Smooth muscle cell (in vitro differentiated cells): ENCODE data around the gene SLC33A1. TPM values are rescaled to one million over a fixed set of nuclear protein-coding genes. Genes with fewer than 3 reads are reported as not detected.
A peak's percentile ranks its signal among the peaks of the same experiment; 100 is the strongest.

Experiments
- DNase-seq: peaks from one replicate; lab custom pipeline; 2025; ENCODE audit not compliant: unreplicated experiment; lab: John Stamatoyannopoulos, UW
- H2AFZ ChIP-seq: fragments of 200-600 bp; sonication (generic); 2 replicates; pipeline ENCODE4 v1.6.0; 2016; ENCODE audit warnings: antibody characterized with exemption, low read depth, mild to moderate bottlenecking
- H3F3A ChIP-seq: fragments of 200-600 bp; sonication (generic); 2 replicates; pipeline ENCODE4 v1.6.0; 2017; ENCODE audit warnings: antibody characterized with exemption, low read depth
- H3K27ac ChIP-seq: fragments of 200-600 bp; sonication (generic); 2 replicates; pipeline ENCODE4 v1.5.1; 2016; ENCODE audit warnings: low read depth, mild to moderate bottlenecking
- H3K27me3 ChIP-seq: fragments of 200-600 bp; sonication (generic); 2 replicates; pipeline ENCODE4 v1.6.1; 2016; ENCODE audit warnings: low read depth, mild to moderate bottlenecking
- H3K36me3 ChIP-seq: fragments of 200-600 bp; sonication (generic); 2 replicates; pipeline ENCODE4 v1.5.1; 2016; ENCODE audit warnings: low read depth
- H3K4me1 ChIP-seq: fragments of 200-600 bp; sonication (generic); 2 replicates; pipeline ENCODE4 v1.5.1; 2016; ENCODE audit warnings: low read depth
- H3K4me2 ChIP-seq: fragments of 200-600 bp; sonication (generic); 2 replicates; pipeline ENCODE4 v1.6.0; 2016; ENCODE audit warnings: mild to moderate bottlenecking
- H3K4me3 ChIP-seq: fragments of 200-600 bp; sonication (generic); 2 replicates; pipeline ENCODE4 v1.5.1; 2016; ENCODE audit warnings: mild to moderate bottlenecking
- H3K79me2 ChIP-seq: fragments of 200-600 bp; sonication (generic); 2 replicates; pipeline ENCODE4 v1.6.0; 2016; ENCODE audit warnings: low read depth, mild to moderate bottlenecking
- H3K9ac ChIP-seq: fragments of 200-600 bp; sonication (generic); 2 replicates; pipeline ENCODE4 v1.6.0; 2016; ENCODE audit warnings: low read depth
- H3K9me3 ChIP-seq: fragments of 200-600 bp; sonication (generic); replicated peaks from 2 replicates; pipeline ENCODE4 v1.5.1; 2016; ENCODE audit warnings: low read depth
- H4K20me1 ChIP-seq: fragments of 200-600 bp; sonication (generic); 2 replicates; pipeline ENCODE4 v1.6.0; 2016; ENCODE audit warnings: low read depth
- WGBS: methylation state at CpG from one replicate; pipeline ENCODE4 v1.1.7; 2016; ENCODE audit warnings: low lambda C conversion rate; 5-methylcytosine and 5-hydroxymethylcytosine counted together
- polyA plus RNA-seq: library from polyadenylated mRNA; unstranded; fragments of >200 nt; fragmentation: Nextera tagmentation; extraction: Ambion mirVana; gene quantifications from 2 replicates; pipeline ENCODE4 v1.2.1, GENCODE V29; 2016
- total RNA-seq: library from RNA; depleted of rRNA; stranded (reverse); fragments of >200 nt; gene quantifications from 2 replicates; pipeline ENCODE4 v1.2.3, GENCODE V29; 2014
- TF ChIP-seq, protein P1 (sequence below): fragments of 200-600 bp; sonication (generic); IDR thresholded peaks from 2 replicates; pipeline ENCODE4 v1.5.1; 2017; ENCODE audit warnings: borderline replicate concordance, mild to moderate bottlenecking, antibody characterized with exemption; ENCODE audit not compliant: insufficient read depth, poor library complexity, severe bottlenecking

Gene SLC33A1
- total and polyA plus RNA-seq, 2 experiments from 2014 or later: 16.4 to 34.9 TPM

DNA sequence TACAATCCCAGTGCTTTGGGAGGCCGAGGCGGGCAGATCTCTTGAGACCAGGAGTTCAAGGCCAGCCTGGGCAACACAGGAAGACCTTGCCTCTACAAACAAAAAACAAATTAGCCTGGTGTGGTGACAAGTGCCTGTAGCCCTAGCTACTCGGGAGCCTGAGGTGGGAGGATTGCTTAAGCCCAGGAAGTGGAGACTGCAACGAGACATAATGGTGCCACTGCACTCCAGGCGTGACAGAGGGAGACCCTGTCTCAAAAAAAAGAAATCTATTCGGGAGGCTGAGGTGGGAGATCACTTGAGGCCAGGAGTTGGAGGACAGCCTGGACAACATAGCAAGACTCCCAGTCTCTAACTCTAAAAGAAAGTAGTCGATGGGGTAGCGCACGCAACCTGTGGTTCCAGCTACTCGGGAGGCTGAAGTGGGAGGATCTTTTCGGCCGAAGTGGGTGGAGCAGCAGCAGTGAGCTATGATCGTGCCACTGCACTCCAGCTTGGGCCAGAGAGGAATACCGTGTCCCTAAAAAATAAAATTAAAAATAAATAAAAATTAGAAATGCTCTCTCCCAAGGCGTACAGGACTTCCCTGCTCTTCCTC is 48.9 kb downstream of the SLC33A1 start:
- DNase-seq: no peak
- H3K27ac ChIP-seq: no peak overlapping the region
- WGBS: 65% methylated on average over 15 of the region's 15 CpGs
- peak overlapping the region; percentile 97 for H2AFZ ChIP-seq
- H3K4me1 ChIP-seq: peaks cover 4% of the 10 kb centered on the region
- no peaks in the 10 kb centered on the region for H3K36me3 ChIP-seq
- TF ChIP-seq, protein P1, sequence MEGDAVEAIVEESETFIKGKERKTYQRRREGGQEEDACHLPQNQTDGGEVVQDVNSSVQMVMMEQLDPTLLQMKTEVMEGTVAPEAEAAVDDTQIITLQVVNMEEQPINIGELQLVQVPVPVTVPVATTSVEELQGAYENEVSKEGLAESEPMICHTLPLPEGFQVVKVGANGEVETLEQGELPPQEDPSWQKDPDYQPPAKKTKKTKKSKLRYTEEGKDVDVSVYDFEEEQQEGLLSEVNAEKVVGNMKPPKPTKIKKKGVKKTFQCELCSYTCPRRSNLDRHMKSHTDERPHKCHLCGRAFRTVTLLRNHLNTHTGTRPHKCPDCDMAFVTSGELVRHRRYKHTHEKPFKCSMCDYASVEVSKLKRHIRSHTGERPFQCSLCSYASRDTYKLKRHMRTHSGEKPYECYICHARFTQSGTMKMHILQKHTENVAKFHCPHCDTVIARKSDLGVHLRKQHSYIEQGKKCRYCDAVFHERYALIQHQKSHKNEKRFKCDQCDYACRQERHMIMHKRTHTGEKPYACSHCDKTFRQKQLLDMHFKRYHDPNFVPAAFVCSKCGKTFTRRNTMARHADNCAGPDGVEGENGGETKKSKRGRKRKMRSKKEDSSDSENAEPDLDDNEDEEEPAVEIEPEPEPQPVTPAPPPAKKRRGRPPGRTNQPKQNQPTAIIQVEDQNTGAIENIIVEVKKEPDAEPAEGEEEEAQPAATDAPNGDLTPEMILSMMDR: no peak
- H3F3A ChIP-seq: no peaks in the 10 kb centered on the region
- peak overlapping the region; percentile 84 for H3K9ac ChIP-seq
- H3K9me3 ChIP-seq: no peaks in the 10 kb centered on the region
- H3K79me2 ChIP-seq: no peaks in the 10 kb centered on the region
- peak overlapping the region; percentile 95 for H3K4me2 ChIP-seq
- H4K20me1 ChIP-seq: no peaks in the 10 kb centered on the region
- H3K27me3 ChIP-seq: peaks cover 4% of the 10 kb centered on the region
- peak overlapping the region; percentile 67 for H3K4me3 ChIP-seq

DNA sequence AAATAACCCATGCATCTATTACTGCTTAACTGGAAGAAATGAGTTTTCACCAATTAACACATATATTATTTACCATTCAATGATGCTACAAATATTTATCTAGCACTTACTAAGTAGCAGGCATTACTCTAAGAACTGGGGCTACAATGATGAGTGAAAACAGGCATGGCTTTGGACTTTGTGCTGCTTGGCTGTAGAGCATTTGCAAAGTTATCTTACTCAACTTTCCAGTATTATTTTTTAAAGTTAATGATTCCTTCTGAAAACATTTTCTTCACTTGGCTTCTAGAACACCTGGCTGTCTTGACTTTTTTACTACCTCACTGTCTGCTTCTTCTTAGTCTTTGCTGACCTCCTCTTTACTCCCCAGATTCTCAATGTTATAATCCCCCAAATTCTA is 49.9 kb downstream of the SLC33A1 start:
- Histone ChIP-seq H3K27ac (no peak overlapping the region), H3K36me3 (no peaks in the 10 kb centered on the region), H3K79me2 (no peaks in the 10 kb centered on the region), H3K9me3 (no peaks in the 10 kb centered on the region), H2AFZ (no peak overlapping the region), H3K27me3 (peaks cover 4% of the 10 kb centered on the region), H3K4me2 (no peak overlapping the region), H3K4me1 (peaks cover 4% of the 10 kb centered on the region), H3K4me3 (no peak overlapping the region), H3F3A (no peaks in the 10 kb centered on the region), H3K9ac (no peak overlapping the region), H4K20me1 (no peaks in the 10 kb centered on the region)
- no peak for DNase-seq
- TF ChIP-seq, protein P1: no peak

DNA sequence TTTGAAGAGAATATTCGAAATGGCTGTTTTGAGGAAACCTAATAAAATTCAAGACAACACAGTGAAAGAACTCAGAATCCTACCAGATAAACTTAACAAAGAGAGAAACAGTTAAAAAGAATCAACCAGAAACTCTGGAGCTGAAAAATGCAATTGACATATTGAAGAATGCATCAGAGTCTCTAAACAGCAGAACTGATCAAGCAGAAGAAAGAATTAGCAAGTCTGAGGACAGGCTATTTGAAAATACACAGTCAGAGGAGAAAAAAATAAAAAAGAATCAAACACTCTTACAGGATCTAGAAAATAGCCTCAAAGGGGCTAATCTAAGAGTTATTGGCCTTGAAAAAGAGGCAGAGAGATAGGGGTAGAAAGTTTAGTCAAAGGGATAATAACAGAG is 61.7 kb downstream of the SLC33A1 start:
- H3K27ac ChIP-seq: no peak overlapping the region
- no peak for DNase-seq
- no peak overlapping the region for H2AFZ ChIP-seq
- no peaks in the 10 kb centered on the region for H3K36me3 ChIP-seq
- 94% methylated on average over 1 of the region's 1 CpG for WGBS
- no peaks in the 10 kb centered on the region for H3K9me3 ChIP-seq
- H3K79me2 ChIP-seq: no peaks in the 10 kb centered on the region
- no peaks in the 10 kb centered on the region for H4K20me1 ChIP-seq
- H3F3A ChIP-seq: no peaks in the 10 kb centered on the region
- H3K4me2 ChIP-seq: no peak overlapping the region
- no peaks in the 10 kb centered on the region for H3K4me1 ChIP-seq
- H3K9ac ChIP-seq: no peak overlapping the region
- TF ChIP-seq, protein P1: no peak
- H3K4me3 ChIP-seq: no peak overlapping the region
- H3K27me3 ChIP-seq: no peaks in the 10 kb centered on the region

DNA sequence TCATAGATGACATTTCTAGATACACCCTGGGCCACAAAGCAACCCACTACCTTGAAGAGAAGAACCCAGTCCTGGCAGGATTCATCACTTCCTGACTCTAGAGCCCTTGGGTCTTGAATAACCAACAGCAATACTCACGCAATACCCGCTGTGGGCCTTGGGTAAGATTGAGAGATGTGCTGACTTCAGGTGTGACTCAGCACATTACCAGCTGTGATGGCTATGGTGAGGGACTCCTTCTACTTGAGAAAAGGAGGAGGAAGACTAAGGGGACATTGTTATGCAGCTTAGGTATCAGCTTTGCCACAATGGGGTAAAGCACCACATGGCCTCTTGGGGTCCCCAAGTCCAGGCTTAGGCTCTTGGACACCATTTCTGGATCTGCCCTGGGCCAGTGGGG is 63.0 kb downstream of the SLC33A1 start:
- no peaks in the 10 kb centered on the region for H3K79me2 ChIP-seq
- no peak overlapping the region for H3K9ac ChIP-seq
- H3K27ac ChIP-seq: no peak overlapping the region
- H3F3A ChIP-seq: no peaks in the 10 kb centered on the region
- no peak overlapping the region for H2AFZ ChIP-seq
- no peaks in the 10 kb centered on the region for H3K27me3 ChIP-seq
- H3K9me3 ChIP-seq: no peaks in the 10 kb centered on the region
- DNase-seq: no peak
- H3K36me3 ChIP-seq: no peaks in the 10 kb centered on the region
- no peaks in the 10 kb centered on the region for H3K4me1 ChIP-seq
- no peaks in the 10 kb centered on the region for H4K20me1 ChIP-seq
- TF ChIP-seq, protein P1: no peak
- no peak overlapping the region for H3K4me3 ChIP-seq
- 93% methylated on average over 2 of the region's 2 CpGs for WGBS
- no peak overlapping the region for H3K4me2 ChIP-seq
